D341Med (cell line): Measurements from ENCODE around the gene ANO5.
A peak's percentile ranks its signal among the peaks of the same experiment; 100 is the strongest.
"Not testable (repeated sequence)": the region's sequence is repeated elsewhere in the genome, so short reads cannot be mapped to it uniquely, and the experiment has no call there.

Experiments used
- DNase-seq: peaks from one replicate; pipeline ENCODE4 v3.0.0; 2012; ENCODE audit warnings: low spot score

Gene ANO5

DNA sequence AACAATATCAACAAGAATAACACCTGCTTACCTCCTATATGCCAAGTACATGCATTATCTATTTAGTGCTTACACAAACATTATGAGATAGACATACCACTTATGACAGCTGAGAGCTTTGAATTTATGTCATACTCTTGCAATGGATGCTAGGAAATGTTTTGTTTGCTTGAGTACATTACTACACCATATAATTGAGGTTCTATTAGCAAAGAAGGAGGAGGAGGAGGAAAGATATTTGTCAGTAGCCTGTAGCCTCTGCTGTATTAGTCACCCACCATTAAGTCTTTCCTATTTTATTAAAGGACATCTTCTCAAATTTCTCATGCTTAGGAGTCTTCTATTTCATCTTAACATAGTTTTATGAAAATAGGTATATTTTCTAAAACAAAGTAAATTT, 6.4 kb downstream of the ANO5 start:
- DNase-seq, result no peak

DNA sequence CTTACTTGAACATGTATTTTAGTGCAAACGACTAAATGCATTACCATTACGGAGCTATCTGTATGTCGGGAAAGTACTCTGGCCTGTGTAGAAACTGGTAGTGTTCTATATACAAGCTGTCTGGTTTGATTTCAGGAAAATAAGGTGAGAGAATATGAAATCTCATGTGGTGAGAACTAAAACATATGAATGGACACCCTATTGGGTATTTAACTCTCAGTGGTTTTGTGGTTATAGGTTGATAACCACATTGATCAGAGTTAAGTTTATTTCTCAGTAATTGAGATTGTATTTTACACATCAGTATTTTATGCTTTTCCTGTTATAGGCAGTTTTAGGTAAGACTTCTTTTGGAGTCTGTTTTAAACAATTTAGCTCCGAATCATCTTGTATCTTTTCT, 10.4 kb downstream of the ANO5 start:
- DNase-seq, result no peak

- no peak for DNase-seq
These were observed 14.3 kb downstream of the ANO5 start for GRCh38 chr11:22207162-22207561.

- DNase-seq, result no peak
These were observed 15.4 kb downstream of the ANO5 start for GRCh38 chr11:22208151-22208858.

DNA sequence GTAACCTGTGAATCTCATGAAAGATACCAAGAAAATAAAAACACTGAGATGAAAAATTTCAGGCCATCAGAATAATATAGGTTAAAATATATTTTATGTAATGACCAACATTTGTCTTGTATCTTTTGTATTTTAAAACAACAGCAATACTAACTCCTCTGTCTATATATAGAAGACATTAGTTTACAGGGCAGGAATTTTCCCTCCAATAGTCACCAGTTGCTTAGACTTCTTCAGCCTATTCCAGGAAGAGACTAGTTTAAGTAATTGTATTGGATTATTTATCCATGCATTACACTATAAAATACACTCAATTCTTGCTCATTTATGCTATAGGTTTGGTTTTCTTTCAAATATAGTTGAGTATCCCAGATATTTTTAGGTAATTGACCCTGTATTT, 24.1 kb downstream of the ANO5 start:
- DNase-seq, result no peak

DNA sequence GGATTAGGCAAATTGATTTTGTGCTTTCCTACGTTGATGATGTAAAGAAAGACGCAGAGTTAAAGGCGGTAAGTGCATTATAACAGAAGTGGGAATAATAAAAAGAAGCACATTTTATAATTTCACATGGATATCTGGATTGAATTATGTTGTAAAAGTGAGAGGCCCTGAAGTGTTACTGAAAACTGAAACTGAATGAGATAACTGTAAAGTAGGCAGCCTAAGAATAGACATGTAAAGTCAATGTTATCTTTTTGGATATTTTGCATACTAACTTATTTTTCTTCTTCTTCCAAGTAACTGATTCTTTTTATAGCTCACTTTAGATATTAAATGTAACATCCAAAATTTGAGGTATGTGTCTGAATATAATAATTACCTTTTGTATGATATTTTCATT, 28.3 kb downstream of the ANO5 start:
- DNase-seq, result no peak

- DNase-seq, result no peak
These were observed 32.3 kb downstream of the ANO5 start for GRCh38 chr11:22225190-22225589.

DNA sequence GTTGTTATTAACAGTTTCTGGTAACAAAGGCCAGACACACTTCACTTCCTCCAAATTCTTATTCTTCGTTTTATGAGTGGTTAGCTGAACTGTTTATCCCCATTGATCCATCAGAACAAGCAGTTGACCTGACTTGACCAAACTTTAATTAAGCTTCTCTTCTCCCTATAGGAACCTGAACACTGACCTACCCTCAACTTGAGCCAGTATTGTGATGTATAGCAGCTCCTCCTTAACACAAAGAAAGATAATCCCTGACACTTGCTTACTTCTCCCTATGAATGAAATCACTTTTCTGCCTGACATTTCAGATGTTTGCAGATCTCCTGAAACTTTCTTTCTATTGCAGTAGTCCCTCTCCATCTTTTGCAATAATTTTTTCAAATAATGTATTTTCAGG, 41.9 kb downstream of the ANO5 start:
- no peak for DNase-seq

GRCh38 chr11:22244986-22245592, 52.2 kb downstream of the ANO5 start:
- DNase-seq, result peak; percentile 62

DNA sequence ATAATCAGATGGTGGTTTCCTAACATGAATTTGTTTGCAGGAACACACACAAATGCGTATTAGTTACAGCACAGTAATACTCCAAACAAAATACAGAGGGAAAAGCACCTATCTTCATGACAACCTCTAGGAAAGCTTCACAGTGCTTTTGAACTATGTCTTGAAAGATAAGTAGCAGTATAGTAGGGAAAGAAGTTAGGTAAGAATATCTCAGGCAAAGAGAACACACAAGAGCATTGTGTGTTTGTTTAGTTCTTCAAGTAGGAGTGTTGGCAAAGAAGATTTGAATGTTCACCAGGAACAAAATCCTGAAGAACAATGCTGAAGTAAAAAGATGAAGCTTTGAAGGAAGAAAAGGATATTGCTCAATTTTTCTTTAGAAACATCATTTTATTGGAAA, 54.1 kb downstream of the ANO5 start:
- no peak for DNase-seq

DNA sequence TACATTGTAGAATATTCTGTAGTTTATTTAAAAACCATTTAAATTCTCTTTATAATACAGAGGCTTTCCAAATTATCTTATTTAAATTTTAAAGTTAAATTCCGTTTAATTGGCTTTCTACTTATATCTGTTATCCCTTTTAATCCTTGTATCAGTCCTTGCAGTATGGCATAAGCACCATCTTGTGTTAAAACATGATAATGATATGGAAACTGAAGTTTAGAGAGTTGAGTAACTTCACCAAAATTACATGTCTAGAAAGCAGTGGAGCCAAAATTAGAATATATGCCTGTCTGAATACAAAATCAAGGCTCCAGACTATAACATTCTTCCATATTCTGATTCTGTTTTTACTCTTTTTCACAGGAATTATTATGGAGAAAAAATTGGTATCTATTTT, 57.0 kb downstream of the ANO5 start:
- no peak for DNase-seq

- DNase-seq, result no peak
These were observed 64.0 kb downstream of the ANO5 start for GRCh38 chr11:22256876-22257275.

DNA sequence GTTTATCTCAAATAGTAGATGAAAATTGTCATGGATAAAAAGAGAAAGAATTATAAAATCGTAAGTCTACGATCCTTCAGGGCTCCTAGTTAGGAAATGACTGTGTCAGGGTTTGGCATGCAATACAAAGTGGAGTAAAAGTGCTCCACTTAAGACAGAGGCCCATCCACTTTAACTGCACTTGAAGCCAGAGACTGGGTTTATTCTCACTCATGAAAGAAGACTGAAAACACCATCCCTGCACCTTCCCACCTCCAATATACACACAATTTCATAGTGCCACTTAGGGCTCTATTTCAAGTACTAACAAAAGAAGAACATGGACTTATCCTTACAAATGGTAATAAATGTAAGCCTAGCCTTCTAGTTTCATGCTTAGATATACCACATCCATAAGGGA, 70.7 kb downstream of the ANO5 start:
- DNase-seq, result no peak

DNA sequence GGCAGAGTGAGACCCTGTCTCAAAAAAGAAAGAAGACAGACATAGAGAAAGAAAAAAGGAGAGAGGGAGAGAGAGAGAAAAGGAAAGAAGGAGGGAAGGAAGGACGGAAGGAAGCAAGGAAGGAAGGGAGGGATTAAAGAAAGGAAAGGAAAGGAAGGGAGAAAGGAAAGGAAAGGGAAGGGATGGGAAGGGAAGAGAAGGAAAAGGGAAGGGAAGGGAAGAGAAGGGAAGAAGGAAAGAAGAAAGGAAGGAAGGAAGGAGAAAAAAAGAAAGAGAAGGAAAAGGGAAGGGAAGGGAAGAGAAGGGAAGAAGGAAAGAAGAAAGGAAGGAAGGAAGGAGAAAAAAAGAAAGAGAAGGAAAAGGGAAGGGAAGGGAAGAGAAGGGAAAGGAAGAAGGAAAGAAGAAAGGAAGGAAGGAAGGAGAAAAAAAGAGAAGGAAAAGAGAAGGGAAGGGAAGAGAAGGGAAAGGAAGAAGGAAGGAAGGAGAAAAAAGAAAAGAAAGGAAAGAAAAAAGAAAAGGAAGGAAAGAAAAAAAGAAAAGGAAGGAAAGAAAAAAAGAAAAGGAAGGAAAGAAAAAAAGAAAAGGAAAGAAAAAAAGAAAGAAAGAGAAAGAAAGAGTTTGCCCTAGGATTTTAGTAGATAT, 76.2 kb downstream of the ANO5 start:
- not testable (repeated sequence) for DNase-seq

DNA sequence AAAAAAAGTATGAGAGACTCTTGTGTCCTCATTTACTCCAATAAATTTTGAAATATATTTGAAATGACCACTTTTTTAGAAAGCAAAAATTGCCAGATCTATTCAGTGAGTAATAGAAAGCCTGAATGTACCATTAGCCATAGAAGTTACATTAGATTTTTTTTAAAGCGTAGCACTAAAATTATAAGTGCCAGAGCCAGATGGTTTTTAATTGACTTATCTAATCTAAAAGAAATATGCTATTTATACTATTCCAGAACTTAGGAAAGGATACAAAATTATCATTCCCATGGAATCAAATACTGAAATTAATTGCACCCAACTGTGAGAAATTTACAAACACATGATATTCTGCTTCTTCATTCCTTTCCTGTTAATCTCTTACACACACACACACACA, 80.9 kb downstream of the ANO5 start:
- no peak for DNase-seq

DNA sequence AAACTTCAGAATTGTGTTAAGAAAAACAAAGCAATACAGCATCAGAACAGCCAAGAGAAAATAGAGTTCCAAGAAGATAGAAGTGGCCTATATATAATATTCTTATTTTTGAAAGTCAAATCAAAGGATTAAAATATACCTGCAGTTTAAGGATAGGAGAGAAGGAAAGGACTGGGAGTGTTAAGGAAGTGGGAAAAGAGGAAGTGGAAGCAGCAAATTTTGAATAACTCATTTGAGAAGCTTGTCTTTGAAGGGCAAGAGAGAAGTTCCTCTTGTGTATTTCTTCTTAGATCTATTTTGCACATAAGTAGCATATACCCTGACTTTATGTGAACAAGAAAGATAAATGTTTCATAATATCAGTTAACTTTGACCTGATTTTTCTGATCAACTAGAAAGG, 82.7 kb downstream of the ANO5 start:
- DNase-seq, result no peak

GRCh38 chr11:22276535-22276934, 83.7 kb downstream of the ANO5 start:
- no peak for DNase-seq

DNA sequence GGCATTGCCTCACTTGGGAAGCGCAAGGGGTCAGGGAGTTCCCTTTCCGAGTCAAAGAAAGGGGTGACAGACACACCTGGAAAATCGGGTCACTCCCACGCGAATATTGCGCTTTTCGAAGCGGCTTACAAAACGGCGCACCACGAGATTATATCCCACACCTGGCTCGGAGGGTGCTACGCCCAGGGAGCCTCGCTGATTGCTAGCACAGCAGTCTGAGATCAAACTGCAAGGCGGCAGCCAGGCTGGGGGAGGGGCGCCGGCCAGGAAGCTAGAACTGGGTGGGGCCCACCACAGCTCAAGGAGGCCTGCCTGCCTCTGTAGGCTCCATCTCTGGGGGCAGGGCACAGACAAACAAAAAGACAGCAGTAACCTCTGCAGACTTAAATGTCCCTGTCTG, 92.1 kb downstream of the ANO5 start:
- DNase-seq, result not testable (repeated sequence)

DNA sequence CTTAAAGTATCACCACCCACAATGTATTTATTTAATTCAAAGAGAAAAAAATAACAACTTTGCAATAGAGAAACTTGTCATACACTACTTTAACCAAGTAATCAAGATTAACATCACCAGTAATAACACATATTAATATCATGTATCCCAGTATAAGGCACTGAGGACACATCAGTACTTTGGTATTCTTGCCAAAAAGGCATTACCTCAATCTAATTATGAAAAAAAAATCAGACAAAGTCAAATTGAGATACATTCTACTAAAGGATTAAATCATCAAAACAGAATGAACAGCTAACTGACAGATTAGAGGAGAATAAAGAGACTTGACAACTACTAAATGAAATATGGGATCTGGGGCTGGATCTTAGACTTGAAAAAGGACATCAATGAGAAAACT, 109.5 kb downstream of the ANO5 start:
- no peak for DNase-seq

DNA sequence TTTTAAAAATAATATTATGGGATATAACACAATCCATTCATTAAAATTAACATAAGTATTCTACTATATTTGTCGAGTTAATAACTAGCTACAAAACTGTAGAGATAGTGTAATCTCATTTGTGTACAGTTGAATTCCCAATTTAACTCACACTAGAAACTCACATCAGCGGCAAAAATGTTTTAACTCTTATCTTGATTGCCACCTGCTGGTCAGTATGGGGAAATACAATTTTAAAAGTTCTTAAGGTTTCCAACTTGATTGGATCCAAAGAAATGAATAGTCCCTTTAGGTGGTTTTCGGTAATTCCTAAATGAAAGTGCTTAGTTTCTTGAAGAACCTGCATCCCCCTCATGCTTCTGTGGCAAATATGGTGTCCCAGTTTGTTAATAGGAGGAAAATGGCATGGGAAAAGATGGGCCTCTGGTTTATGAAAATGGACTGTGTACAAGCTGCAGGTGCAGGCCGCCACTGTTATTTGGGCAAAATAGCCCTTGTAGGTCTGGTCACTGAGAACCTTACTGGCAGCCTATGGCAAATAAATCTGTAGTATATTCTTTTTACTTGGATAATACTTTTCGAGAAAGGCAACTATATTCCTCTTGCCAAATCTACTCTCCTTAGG, 111.6 kb downstream of the ANO5 start:
- DNase-seq, result peak; percentile 18

- no peak for DNase-seq
These were observed 124.8 kb downstream of the ANO5 start for GRCh38 chr11:22317656-22318055.

GRCh38 chr11:22331771-22332170, 138.9 kb downstream of the ANO5 start:
- no peak for DNase-seq
